Limb (tissue), 2 donors: ENCODE measurements around the gene FYCO1.

Source experiments
- DNase-seq, 2 donors: peaks; one replicate each; pipeline ENCODE4 v3.0.0-alpha.2; 2016; ENCODE audit errors: extremely low spot score in 2 of 2

The FYCO1 gene

GRCh38 chr3:45943207-45943846 is 52.3 kb downstream of the FYCO1 start, which contains the start of gene CXCR6:
CXCR6 (plus strand) TSS chr3:45943464; CDS start chr3:45946482, 3,018 bp downstream.
- no peak for DNase-seq

DNA sequence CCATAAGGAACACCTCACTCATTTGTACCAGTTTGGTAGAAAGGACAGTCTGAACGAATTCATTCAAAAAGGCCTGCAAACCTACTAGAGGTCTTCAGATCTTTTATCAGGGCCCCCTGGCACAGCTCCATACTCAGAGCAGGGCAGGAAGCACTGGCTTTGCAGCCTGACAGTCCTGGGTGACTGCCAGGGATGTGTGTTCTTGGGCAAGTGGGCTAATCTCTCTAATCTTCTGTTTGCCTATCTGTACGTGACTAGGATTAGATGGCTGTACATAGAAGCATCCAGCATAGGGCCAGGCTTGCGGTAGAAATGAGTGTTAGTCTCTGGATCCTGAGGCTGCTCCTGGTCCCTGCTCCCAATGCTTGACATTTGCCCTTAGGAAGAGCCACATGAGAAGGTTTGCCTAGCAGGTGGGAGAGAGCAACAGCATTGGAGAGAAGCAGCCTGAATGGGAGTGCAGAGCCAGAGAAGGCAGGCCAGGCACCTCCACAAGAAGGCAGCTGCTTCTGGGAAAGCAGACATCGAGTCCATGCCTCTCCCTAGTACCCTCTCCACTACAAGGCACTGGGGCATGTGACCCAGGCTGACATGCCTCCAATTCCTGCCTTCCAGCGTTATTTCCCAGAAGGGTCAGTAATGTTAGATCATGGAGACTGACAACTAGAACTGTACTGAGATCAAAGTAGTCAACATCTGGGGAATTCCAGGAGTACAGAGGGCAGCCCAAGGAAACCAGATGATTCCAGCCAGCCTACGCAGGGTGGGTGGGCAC is 53.4 kb downstream of the FYCO1 start:
- DNase-seq = no peak

GRCh38 chr3:45940781-45941365 is 54.8 kb downstream of the FYCO1 start:
- DNase-seq = no peak

DNA sequence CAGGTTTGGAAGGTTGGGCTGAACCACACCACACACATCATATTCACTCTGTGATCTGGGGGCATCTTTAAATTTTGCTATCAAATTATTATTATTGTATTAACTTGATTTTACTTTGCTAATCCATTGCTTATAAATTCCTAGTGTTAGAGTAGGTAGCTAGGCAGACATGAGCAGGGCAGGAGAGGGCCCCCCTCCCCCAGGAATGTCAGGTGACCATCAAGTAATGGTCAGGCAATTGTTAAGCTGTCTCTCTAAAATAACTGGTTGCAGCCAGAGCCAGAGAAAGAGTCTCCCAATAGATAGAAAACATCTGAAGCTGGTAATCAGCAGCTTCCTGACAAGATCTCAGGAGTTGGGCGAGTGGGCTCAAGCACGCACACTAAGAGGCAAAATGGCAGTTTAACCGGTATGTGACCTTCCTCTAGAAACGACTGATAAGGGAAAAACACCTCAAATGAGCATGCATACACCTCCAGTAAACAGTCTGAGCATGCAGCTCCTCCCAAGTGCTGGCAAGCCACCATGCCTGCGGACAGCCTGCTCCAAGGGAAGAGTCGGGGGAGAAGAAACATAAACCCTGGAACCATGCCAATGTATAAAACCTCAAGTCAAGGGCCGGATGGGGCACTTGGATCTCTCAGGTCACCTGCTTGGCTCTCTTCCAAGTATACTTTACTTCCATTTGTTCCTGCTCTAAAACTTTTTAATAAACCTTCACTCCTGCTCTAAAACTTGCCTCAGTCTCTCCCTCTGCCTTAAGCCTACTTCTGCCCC is 55.4 kb downstream of the FYCO1 start:
- no peak for DNase-seq

- no peak for DNase-seq
Observed at GRCh38 chr3:45939341-45939771, 56.3 kb downstream of the FYCO1 start.

DNA sequence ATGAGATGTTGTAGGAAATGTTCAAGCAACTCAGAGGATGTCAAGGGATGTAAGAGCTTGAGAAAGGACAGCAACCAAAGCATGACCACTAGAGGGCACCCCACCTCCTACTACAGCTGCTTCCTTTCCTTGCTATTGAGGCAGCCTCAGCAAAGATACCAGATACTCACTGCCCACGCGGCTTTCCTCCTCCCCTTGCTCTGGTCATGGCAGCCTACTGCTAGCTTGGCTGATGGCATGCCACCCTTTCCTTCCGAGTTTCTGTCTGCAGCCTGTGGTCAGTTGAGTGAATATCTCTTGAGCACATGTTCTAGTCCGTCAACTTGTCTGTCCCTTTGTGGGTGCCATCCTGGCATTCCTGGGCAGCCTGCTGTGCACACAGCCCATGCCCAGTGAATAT is 56.8 kb downstream of the FYCO1 start:
- peak; percentile 86 to 88 for DNase-seq

- no peak for DNase-seq
Observed at GRCh38 chr3:45938043-45938435, 57.6 kb downstream of the FYCO1 start.

GRCh38 chr3:45937206-45938042 is 58.2 kb downstream of the FYCO1 start:
- DNase-seq = no peak

GRCh38 chr3:45936261-45936660 is 59.4 kb downstream of the FYCO1 start:
- DNase-seq = no peak

GRCh38 chr3:45933591-45933990 is 62.0 kb downstream of the FYCO1 start:
- DNase-seq = no peak

GRCh38 chr3:45932112-45932511 is 63.5 kb downstream of the FYCO1 start:
- no peak for DNase-seq

DNA sequence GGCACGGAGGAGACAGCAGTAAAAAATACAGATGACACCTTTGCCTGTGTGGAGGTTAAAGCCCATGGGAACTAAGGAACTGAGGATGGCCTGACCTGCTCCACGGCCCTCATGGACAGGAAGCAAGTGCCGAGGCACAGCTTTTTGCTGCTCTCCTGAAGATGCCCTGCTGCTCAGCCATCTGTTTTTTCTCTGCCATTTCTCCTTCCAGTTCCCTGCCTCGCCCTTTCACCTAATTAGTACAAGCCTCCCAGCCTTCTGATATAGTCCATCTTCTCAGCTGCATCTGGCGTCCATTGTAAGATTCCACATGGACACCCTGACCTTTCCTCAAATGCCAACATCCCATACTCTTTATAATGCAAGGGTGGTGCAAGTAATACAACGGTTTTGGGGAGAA is 64.1 kb downstream of the FYCO1 start:
- no peak for DNase-seq

- DNase-seq = peak in 1 of 2 donors; percentile 61
Observed at GRCh38 chr3:45929042-45929679, 66.5 kb downstream of the FYCO1 start.

- no peak for DNase-seq
Observed at GRCh38 chr3:45927881-45928280, 67.7 kb downstream of the FYCO1 start.

- no peak for DNase-seq
Observed at GRCh38 chr3:45923755-45924154, 71.9 kb downstream of the FYCO1 start.

DNA sequence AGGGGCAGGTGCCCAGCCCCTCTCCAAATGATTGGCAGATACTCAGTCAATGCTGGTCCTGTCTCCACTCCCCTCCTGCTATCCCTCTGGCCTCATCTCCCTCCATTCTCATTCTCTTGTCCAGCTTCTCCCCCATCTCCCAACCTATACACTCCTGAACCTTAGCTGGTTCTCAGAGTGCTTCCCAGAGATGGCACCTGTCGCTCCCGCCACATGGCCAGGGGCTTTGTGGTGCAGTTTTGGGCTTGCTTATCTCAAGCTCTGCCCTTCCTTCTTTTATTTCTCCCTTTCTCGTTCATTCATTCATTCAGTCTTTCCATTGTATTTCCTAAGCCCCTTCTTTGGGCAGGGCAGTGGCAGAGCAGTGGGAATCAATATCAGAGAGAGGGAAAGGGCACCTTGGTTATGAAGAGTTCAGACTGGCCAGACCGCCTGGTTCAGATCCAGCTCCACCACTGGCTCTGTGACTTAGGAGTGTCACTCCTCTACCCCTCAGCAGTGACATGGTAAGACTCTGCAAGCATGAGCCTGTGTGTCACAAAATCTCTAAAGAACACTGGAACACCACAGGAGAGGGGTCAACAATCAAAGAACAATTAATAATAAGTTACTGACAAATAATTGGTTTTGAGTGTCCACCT is 72.6 kb downstream of the FYCO1 start:
- no peak for DNase-seq

GRCh38 chr3:45922039-45922326 is 73.6 kb downstream of the FYCO1 start:
- no peak for DNase-seq

- DNase-seq = no peak
Observed at GRCh38 chr3:45921158-45922038, 74.2 kb downstream of the FYCO1 start.
